SK-N-SH (cell line): ENCODE results near the gene MCF2L. TPM values are rescaled to one million over a fixed set of nuclear protein-coding genes. Genes with fewer than 3 reads are reported as not detected.

ENCODE experiments used
- CTCF ChIA-PET: fragments of 300-600, 350-600 bp; formaldehyde crosslinking; extraction: SDS; loops from one replicate; lab custom pipeline; 2021; lab: Yijun Ruan, JAX
- POLR2A ChIA-PET: fragments of 350-600 bp; sonication (Branson Sonifier 250); formaldehyde crosslinking; extraction: SDS; loops from one replicate; lab custom pipeline; 2020; ENCODE audit warnings: antibody characterized with exemption, inconsistent platforms; lab: Yijun Ruan, JAX
- DNase-seq: peaks from one replicate; pipeline ENCODE4 v3.0.0; 2012
- H2AFZ ChIP-seq: fragments of 200-600 bp; sonication (generic); 2 replicates; pipeline ENCODE4 v1.8.1; 2016; ENCODE audit warnings: antibody characterized with exemption, mild to moderate bottlenecking, low read depth
- H3F3A ChIP-seq: fragments of 200-600 bp; sonication (generic); replicated peaks from 2 replicates; pipeline ENCODE3; 2016; ENCODE audit warnings: antibody characterized with exemption, mild to moderate bottlenecking; ENCODE audit not compliant: insufficient read depth
- H3K27ac ChIP-seq, 2 experiments: fragments of 200-500 bp in 1 of 2; fragments of 200-600 bp in 1 of 2; sonication (Bioruptor generic) in 1 of 2; sonication (generic), shearing (Covaris generic) in 1 of 2; 2 replicates each; pipeline versions ENCODE4 v1.5.1 to v1.6.1; 2014 to 2016; ENCODE audit warnings: low read depth in 2 of 2, inconsistent platforms in 1 of 2, low read length in 1 of 2, mild to moderate bottlenecking in 1 of 2, mixed read lengths in 1 of 2
- H3K27me3 ChIP-seq: fragments of 200-600 bp; sonication (generic), shearing (Covaris generic); 2 replicates; pipeline ENCODE4 v1.6.1; 2016; ENCODE audit warnings: mixed run types; ENCODE audit not compliant: insufficient read depth
- H3K36me3 ChIP-seq, 2 experiments: fragments of 200-500 bp in 1 of 2; fragments of 200-600 bp in 1 of 2; sonication (Bioruptor generic) in 1 of 2; sonication (generic) in 1 of 2; replicated peaks in 1 of 2; 2 replicates each; pipeline versions ENCODE3 to v1.5.1; 2014 to 2016; ENCODE audit warnings: low read length in 1 of 2, mild to moderate bottlenecking in 1 of 2; ENCODE audit not compliant: insufficient read depth in 2 of 2, control insufficient read depth in 1 of 2
- H3K4me1 ChIP-seq, 2 experiments: fragments of 200-500 bp in 1 of 2; fragments of 200-600 bp in 1 of 2; sonication (Bioruptor generic) in 1 of 2; sonication (generic), shearing (Covaris generic) in 1 of 2; 2 replicates each; pipeline versions ENCODE4 v1.5.1 to v1.6.1; 2014 to 2016; ENCODE audit warnings: low read depth in 1 of 2, low read length in 1 of 2, mixed run types in 1 of 2; ENCODE audit not compliant: insufficient read depth in 2 of 2, control insufficient read depth in 1 of 2
- H3K4me2 ChIP-seq: fragments of 200-600 bp; sonication (generic), shearing (Covaris generic); 2 replicates; pipeline ENCODE4 v1.6.1; 2017; ENCODE audit warnings: mixed run types
- H3K4me3 ChIP-seq, 2 experiments: fragments of 200-500 bp in 1 of 2; fragments of 200-600 bp in 1 of 2; sonication (Bioruptor generic) in 1 of 2; sonication (generic), shearing (Covaris generic) in 1 of 2; 2 replicates each; pipeline versions ENCODE4 v1.5.1 to v1.8.1; 2014 to 2016; ENCODE audit warnings: low read depth in 2 of 2, inconsistent platforms in 1 of 2, low read length in 1 of 2, mild to moderate bottlenecking in 1 of 2, mixed read lengths in 1 of 2, moderate library complexity in 1 of 2
- H3K79me2 ChIP-seq: fragments of 200-600 bp; sonication (generic); 2 replicates; pipeline ENCODE4 v1.8.1; 2017; ENCODE audit warnings: mild to moderate bottlenecking; ENCODE audit not compliant: insufficient read depth
- H3K9ac ChIP-seq: fragments of 200-600 bp; sonication (generic); 2 replicates; pipeline ENCODE4 v1.6.1; 2017; ENCODE audit warnings: mixed run types
- H3K9me2 ChIP-seq: fragments of 200-600 bp; sonication (generic); 2 replicates; pipeline ENCODE4 v1.6.1; 2017; ENCODE audit warnings: mixed run types
- H3K9me3 ChIP-seq: fragments of 200-600 bp; sonication (generic); 2 replicates; pipeline ENCODE4 v1.6.1; 2017; ENCODE audit warnings: mixed run types, mild to moderate bottlenecking, moderate library complexity
- H4K20me1 ChIP-seq: fragments of 200-600 bp; sonication (generic); 2 replicates; pipeline ENCODE4 v1.6.1; 2017; ENCODE audit warnings: mild to moderate bottlenecking, mixed run types; ENCODE audit not compliant: insufficient read depth
- ELF1 ChIP-seq: IDR thresholded peaks from 2 replicates; pipeline ENCODE4 v1.4.0; 2012
- FOSL2 ChIP-seq: IDR thresholded peaks from 2 replicates; pipeline ENCODE4 v1.4.0; 2012; ENCODE audit warnings: low read depth, mild to moderate bottlenecking, moderate library complexity, borderline replicate concordance
- FOXM1 ChIP-seq: IDR thresholded peaks from 2 replicates; pipeline ENCODE4 v1.4.0; 2012; ENCODE audit warnings: low read depth, mild to moderate bottlenecking
- GATA2 ChIP-seq: sonication (generic); formaldehyde crosslinking; IDR thresholded peaks from 2 replicates; pipeline ENCODE4 v1.5.0; 2020; ENCODE audit warnings: mild to moderate bottlenecking, missing genetic modification reagents
- MXI1 ChIP-seq: IDR thresholded peaks from 2 replicates; pipeline ENCODE4 v1.6.1; 2012; ENCODE audit warnings: mild to moderate bottlenecking, low read depth, low read length, improper control_type of control experiment
- NFIC ChIP-seq: IDR thresholded peaks from 2 replicates; pipeline ENCODE4 v1.4.0; 2012; ENCODE audit warnings: borderline replicate concordance
- NRF1 ChIP-seq: IDR thresholded peaks from 2 replicates; pipeline ENCODE4 v1.6.1; 2012; ENCODE audit warnings: low read depth, mild to moderate bottlenecking, low read length
- POLR2AphosphoS5 ChIP-seq: IDR thresholded peaks from 2 replicates; pipeline ENCODE4 v1.6.1; 2012; ENCODE audit warnings: low read depth, low read length
- RFX5 ChIP-seq: IDR thresholded peaks from 2 replicates; pipeline ENCODE4 v1.6.1; 2012; ENCODE audit warnings: mild to moderate bottlenecking, improper control_type of control experiment, low read length
- RXRA ChIP-seq: IDR thresholded peaks from 2 replicates; pipeline ENCODE4 v1.4.0; 2012; ENCODE audit warnings: low read depth, mild to moderate bottlenecking, borderline replicate concordance
- SMC3 ChIP-seq: IDR thresholded peaks from 2 replicates; pipeline ENCODE4 v1.6.1; 2012; ENCODE audit warnings: low read depth, low read length, improper control_type of control experiment
- YY1 ChIP-seq: IDR thresholded peaks from 2 replicates; pipeline ENCODE4 v1.4.0; 2012; ENCODE audit warnings: low read depth, mild to moderate bottlenecking
- WGBS: methylation state at CpG from one replicate; pipeline ENCODE4 v1.1.6; 2017; ENCODE audit warnings: low lambda C conversion rate; 5-methylcytosine and 5-hydroxymethylcytosine counted together
- polyA plus RNA-seq, 3 experiments: library from polyadenylated mRNA; depleted of rRNA; stranded (reverse); fragments of >200 nt; gene quantifications; 2 replicates each; pipeline ENCODE4 v1.2.3, GENCODE V29; 2012
- TF ChIP-seq, protein P1 (sequence below): fragments of 150-350 bp; IDR thresholded peaks from 2 replicates; pipeline ENCODE4 v1.6.1; 2017; ENCODE audit warnings: antibody characterized with exemption, low read length, low read depth, borderline replicate concordance
- TF ChIP-seq, protein P2 (sequence below): IDR thresholded peaks from 2 replicates; pipeline ENCODE4 v1.6.1; 2012; ENCODE audit warnings: mild to moderate bottlenecking, low read depth, low read length, moderate library complexity
- TF ChIP-seq, protein P3 (sequence below): IDR thresholded peaks from 2 replicates; pipeline ENCODE4; 2012
- TF ChIP-seq, protein P4 (sequence below): IDR thresholded peaks from 2 replicates; pipeline ENCODE4 v1.4.0; 2012; ENCODE audit warnings: low read depth, borderline replicate concordance

MCF2L gene
- polyA plus RNA-seq, 1 of the 3 experiments (the other 2 are of a cell fraction) = 0.56 TPM

DNA sequence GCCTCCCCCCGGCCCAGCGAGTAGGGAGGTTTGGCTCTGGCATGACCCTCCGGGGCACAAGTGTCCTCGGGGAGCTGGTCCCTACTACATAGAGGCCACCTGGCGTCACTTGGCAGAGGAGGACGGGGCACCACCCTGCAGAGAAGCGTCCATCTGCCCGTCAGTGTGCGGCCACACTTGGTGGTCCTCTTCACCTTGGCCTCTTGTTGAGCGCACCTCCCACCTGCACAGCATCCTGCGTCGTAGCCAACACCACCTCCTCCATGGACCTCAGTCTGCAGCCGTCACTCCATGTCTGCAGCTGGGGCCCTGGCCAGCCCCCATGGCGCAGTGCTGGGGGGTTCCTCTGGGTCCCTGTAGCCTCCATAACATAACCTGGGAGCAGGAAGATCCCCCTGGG, 35.1 kb downstream of the MCF2L start:
- 80% methylated on average over 11 of the region's 14 CpGs for WGBS
- POLR2A ChIA-PET = interaction anchor here (0.8 kb wide), 1 partner anchor 20 kb away, joined by 5 read pairs; no protein-coding TSS in a partner anchor
- no peaks in the 10 kb centered on the region for H3K36me3 ChIP-seq

DNA sequence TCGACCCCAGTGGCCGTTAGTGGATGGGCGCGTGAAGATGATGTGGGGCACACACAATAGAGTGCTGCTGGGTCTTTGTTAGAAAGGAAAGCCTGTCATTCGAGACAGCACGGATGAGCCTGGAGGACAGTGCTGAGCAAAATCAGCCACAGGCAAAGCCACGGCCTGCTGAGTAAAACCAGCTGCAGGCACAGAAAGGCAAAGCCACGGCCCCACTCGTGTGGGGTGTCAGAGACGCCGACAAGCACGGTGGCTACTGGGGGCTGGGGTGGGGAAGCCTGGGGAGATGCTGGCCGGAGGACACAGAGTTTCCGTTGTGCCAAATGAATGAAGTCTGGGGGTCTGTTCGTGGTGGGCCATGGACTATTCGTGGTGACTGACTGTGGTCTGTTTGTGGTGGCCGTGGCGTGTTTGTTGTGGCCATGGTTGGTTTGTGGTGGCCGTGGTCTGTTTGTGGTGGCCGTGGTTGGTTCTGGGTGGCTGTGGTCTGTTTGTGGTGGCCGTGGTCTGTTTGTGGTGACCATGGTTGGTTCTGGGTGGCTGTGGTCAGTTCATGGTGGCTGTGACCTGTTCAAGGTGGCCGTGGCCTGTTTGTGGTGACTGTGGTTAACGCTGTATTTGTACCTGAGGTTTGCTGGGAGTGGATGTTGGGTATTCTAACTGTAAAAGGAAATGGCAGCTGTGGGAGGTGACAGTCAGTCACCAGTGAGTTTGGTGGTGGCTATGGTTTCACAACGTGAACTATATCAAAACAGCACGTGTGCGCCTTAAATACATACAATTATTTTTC, 36.3 kb downstream of the MCF2L start:
- Histone ChIP-seq H3K4me2 (no peak overlapping the region), H3K27ac (no peak overlapping the region), H3K4me1 (peaks cover 0 to 37% of the 10 kb centered on the region in 2 experiments; a peak in 2 of 4 replicates), H2AFZ (no peak overlapping the region), H3K27me3 (peaks cover 4% of the 10 kb centered on the region; the same call in 1 of the 2 replicates), H3K79me2 (no peaks in the 10 kb centered on the region), H3K4me3 (no peak overlapping the region), H3K9ac (no peak overlapping the region), H4K20me1 (no peaks in the 10 kb centered on the region), H3K36me3 (no peaks in the 10 kb centered on the region), H3K9me2 (no peaks in the 10 kb centered on the region), H3K9me3 (no peaks in the 10 kb centered on the region), H3F3A (no peaks in the 10 kb centered on the region)
- CTCF ChIA-PET = interaction anchor here (1.0 to 2.1 kb wide), 6 partner anchors 12 to 63 kb away, joined by 3 to 10 read pairs (median 6); no protein-coding TSS in a partner anchor
- WGBS = 67% methylated on average over 26 of the region's 26 CpGs
- POLR2A ChIA-PET = no interaction called here
- no peak for DNase-seq
- TF ChIP-seq YY1 (no peak), FOSL2 (no peak), RXRA (no peak), RFX5 (no peak), NFIC (no peak), MXI1 (no peak), NRF1 (no peak), ELF1 (no peak)
- TF ChIP-seq, protein P1, sequence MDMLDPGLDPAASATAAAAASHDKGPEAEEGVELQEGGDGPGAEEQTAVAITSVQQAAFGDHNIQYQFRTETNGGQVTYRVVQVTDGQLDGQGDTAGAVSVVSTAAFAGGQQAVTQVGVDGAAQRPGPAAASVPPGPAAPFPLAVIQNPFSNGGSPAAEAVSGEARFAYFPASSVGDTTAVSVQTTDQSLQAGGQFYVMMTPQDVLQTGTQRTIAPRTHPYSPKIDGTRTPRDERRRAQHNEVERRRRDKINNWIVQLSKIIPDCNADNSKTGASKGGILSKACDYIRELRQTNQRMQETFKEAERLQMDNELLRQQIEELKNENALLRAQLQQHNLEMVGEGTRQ = no peak
- TF ChIP-seq, protein P2, sequence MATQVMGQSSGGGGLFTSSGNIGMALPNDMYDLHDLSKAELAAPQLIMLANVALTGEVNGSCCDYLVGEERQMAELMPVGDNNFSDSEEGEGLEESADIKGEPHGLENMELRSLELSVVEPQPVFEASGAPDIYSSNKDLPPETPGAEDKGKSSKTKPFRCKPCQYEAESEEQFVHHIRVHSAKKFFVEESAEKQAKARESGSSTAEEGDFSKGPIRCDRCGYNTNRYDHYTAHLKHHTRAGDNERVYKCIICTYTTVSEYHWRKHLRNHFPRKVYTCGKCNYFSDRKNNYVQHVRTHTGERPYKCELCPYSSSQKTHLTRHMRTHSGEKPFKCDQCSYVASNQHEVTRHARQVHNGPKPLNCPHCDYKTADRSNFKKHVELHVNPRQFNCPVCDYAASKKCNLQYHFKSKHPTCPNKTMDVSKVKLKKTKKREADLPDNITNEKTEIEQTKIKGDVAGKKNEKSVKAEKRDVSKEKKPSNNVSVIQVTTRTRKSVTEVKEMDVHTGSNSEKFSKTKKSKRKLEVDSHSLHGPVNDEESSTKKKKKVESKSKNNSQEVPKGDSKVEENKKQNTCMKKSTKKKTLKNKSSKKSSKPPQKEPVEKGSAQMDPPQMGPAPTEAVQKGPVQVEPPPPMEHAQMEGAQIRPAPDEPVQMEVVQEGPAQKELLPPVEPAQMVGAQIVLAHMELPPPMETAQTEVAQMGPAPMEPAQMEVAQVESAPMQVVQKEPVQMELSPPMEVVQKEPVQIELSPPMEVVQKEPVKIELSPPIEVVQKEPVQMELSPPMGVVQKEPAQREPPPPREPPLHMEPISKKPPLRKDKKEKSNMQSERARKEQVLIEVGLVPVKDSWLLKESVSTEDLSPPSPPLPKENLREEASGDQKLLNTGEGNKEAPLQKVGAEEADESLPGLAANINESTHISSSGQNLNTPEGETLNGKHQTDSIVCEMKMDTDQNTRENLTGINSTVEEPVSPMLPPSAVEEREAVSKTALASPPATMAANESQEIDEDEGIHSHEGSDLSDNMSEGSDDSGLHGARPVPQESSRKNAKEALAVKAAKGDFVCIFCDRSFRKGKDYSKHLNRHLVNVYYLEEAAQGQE = no peak
- TF ChIP-seq, protein P3, sequence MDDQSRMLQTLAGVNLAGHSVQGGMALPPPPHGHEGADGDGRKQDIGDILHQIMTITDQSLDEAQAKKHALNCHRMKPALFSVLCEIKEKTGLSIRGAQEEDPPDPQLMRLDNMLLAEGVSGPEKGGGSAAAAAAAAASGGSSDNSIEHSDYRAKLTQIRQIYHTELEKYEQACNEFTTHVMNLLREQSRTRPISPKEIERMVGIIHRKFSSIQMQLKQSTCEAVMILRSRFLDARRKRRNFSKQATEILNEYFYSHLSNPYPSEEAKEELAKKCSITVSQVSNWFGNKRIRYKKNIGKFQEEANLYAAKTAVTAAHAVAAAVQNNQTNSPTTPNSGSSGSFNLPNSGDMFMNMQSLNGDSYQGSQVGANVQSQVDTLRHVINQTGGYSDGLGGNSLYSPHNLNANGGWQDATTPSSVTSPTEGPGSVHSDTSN = no peak

More for the DNA sequence above, 35.1 kb downstream of the MCF2L start:
- Histone ChIP-seq H2AFZ (no peak overlapping the region), H3K9me3 (no peaks in the 10 kb centered on the region), H3K9ac (no peak overlapping the region), H3K4me1 (peaks cover 0 to 37% of the 10 kb centered on the region in 2 experiments; a peak in 2 of 4 replicates), H3K4me2 (no peak overlapping the region), H3K9me2 (no peaks in the 10 kb centered on the region), H3K4me3 (no peak overlapping the region), H3F3A (no peaks in the 10 kb centered on the region), H4K20me1 (no peaks in the 10 kb centered on the region)
- DNase-seq = no peak
- TF ChIP-seq SMC3 = no peak
- TF ChIP-seq NRF1 = no peak
- TF ChIP-seq MXI1 = no peak
- no peak for TF ChIP-seq GATA2 (CRISPR knock-in tag)
- TF ChIP-seq, protein P1 = no peak
- TF ChIP-seq ELF1 = no peak
- TF ChIP-seq, protein P4, sequence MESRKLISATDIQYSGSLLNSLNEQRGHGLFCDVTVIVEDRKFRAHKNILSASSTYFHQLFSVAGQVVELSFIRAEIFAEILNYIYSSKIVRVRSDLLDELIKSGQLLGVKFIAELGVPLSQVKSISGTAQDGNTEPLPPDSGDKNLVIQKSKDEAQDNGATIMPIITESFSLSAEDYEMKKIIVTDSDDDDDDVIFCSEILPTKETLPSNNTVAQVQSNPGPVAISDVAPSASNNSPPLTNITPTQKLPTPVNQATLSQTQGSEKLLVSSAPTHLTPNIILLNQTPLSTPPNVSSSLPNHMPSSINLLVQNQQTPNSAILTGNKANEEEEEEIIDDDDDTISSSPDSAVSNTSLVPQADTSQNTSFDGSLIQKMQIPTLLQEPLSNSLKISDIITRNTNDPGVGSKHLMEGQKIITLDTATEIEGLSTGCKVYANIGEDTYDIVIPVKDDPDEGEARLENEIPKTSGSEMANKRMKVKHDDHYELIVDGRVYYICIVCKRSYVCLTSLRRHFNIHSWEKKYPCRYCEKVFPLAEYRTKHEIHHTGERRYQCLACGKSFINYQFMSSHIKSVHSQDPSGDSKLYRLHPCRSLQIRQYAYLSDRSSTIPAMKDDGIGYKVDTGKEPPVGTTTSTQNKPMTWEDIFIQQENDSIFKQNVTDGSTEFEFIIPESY = no peak
- TF ChIP-seq FOXM1 = no peak
- TF ChIP-seq POLR2AphosphoS5 = no peak
- TF ChIP-seq, all 33 proteins: peak for 0
- no peak overlapping the region for H3K27ac ChIP-seq
- H3K79me2 ChIP-seq = no peaks in the 10 kb centered on the region
- CTCF ChIA-PET = interaction anchor here (1.0 to 1.6 kb wide), 2 partner anchors 24 to 35 kb away, joined by 3 to 6 read pairs; no protein-coding TSS in a partner anchor
- peaks cover 4% of the 10 kb centered on the region; the same call in 1 of the 2 replicates for H3K27me3 ChIP-seq
